Measurements from ENCODE around the gene ANKRD29. TPM values are rescaled to one million over a fixed set of nuclear protein-coding genes. Genes with fewer than 3 reads are reported as not detected.
A peak's percentile ranks its signal among the peaks of the same experiment; 100 is the strongest.
"Not testable (repeated sequence)": the region's sequence is repeated elsewhere in the genome, so short reads cannot be mapped to it uniquely, and the experiment has no call there.

Gene ANKRD29
- polyA plus RNA-seq, 3 donors, result 0.92 to 14.4 (median 9.9) TPM

- no peak overlapping the region for H3K27ac ChIP-seq (ENCODE audit: low read depth, low read length)
- 92 to 100% (median 95%) methylated on average over 2 of the region's 2 CpGs for WGBS, 3 donors
Measured at GRCh38 chr18:23592911-23593310, 69.8 kb downstream of the ANKRD29 start.

GRCh38 chr18:23591011-23591410, 71.7 kb downstream of the ANKRD29 start:
- H3K27ac ChIP-seq (ENCODE audit: low read depth, low read length), result no peak overlapping the region
- 0 to 63% (median 37%) methylated on average over 1 of the region's 1 CpG for WGBS, 3 donors

- H3K27ac ChIP-seq (ENCODE audit: low read depth, low read length), result no peak overlapping the region
- 79 to 91% (median 90%) methylated on average over 11 of the region's 11 CpGs for WGBS, 3 donors
Measured at GRCh38 chr18:23588836-23589560, 73.7 kb downstream of the ANKRD29 start.

GRCh38 chr18:23587220-23587642, 75.5 kb downstream of the ANKRD29 start:
- H3K27ac ChIP-seq (ENCODE audit: low read depth, low read length), result no peak overlapping the region
- WGBS, 3 donors, result 37 to 44% (median 37%) methylated on average over 7 of the region's 7 CpGs

- H3K27ac ChIP-seq (ENCODE audit: low read depth, low read length), result peak within 1 kb of the TSS; percentile 93
- WGBS, 3 donors, result 0 to 1% (median 0%) methylated on average over 83 to 95 of the region's 95 CpGs
Measured at GRCh38 chr18:23586249-23587196, 76.2 kb downstream of the ANKRD29 start, which contains the start of gene NPC1. NPC1 (minus strand) TSS chr18:23586506; CDS start chr18:23586343, 163 bp downstream.

- peak overlapping the region; percentile 75 for H3K27ac ChIP-seq (ENCODE audit: low read depth, low read length)
- 0 to 2% (median 1%) methylated on average over 14 of the region's 14 CpGs for WGBS, 3 donors
Measured at GRCh38 chr18:23585897-23586248, 76.8 kb downstream of the ANKRD29 start.

GRCh38 chr18:23585007-23585871, 77.5 kb downstream of the ANKRD29 start:
- no peak overlapping the region for H3K27ac ChIP-seq (ENCODE audit: low read depth, low read length)
- WGBS, 3 donors, result 30 to 36% (median 33%) methylated on average over 19 of the region's 19 CpGs

GRCh38 chr18:23584019-23584983, 78.4 kb downstream of the ANKRD29 start:
- WGBS, 3 donors, result 86 to 95% (median 88%) methylated on average over 13 of the region's 13 CpGs
- no peak overlapping the region for H3K27ac ChIP-seq (ENCODE audit: low read depth, low read length)

- no peak overlapping the region for H3K27ac ChIP-seq (ENCODE audit: low read depth, low read length)
- 81 to 83% (median 82%) methylated on average over 5 of the region's 5 CpGs for WGBS, 3 donors
Measured at GRCh38 chr18:23583071-23583865, 79.4 kb downstream of the ANKRD29 start.

- WGBS, 3 donors, result 74 to 91% (median 91%) methylated on average over 6 of the region's 6 CpGs
- H3K27ac ChIP-seq (ENCODE audit: low read depth, low read length), result no peak overlapping the region
Measured at GRCh38 chr18:23580677-23581367, 81.9 kb downstream of the ANKRD29 start.

- 85 to 92% (median 86%) methylated on average over 8 of the region's 8 CpGs for WGBS, 3 donors
Measured at GRCh38 chr18:23578891-23579653, 83.6 kb downstream of the ANKRD29 start.

GRCh38 chr18:23578067-23578701, 84.5 kb downstream of the ANKRD29 start:
- H3K27ac ChIP-seq (ENCODE audit: low read depth, low read length), result no peak overlapping the region
- 89 to 96% (median 95%) methylated on average over 6 of the region's 6 CpGs for WGBS, 3 donors

More at GRCh38 chr18:23578891-23579653, 83.6 kb downstream of the ANKRD29 start:
- no peak overlapping the region for H3K27ac ChIP-seq (ENCODE audit: low read depth, low read length)

- H3K27ac ChIP-seq (ENCODE audit: low read depth, low read length), result not testable (repeated sequence)
- 96 to 97% (median 97%) methylated on average over 17 to 23 of the region's 24 CpGs for WGBS, 3 donors
Measured at GRCh38 chr18:23577521-23577920, 85.2 kb downstream of the ANKRD29 start.

- H3K27ac ChIP-seq (ENCODE audit: low read depth, low read length), result no peak overlapping the region
- WGBS, 3 donors, result 91 to 98% (median 96%) methylated on average over 7 of the region's 7 CpGs
Measured at GRCh38 chr18:23575309-23575651, 87.4 kb downstream of the ANKRD29 start.

Measured in adipose tissue (tissue), 3 donors.